HCT116 (cell line): ENCODE measurements around the gene ELN. TPM values are rescaled to one million over a fixed set of nuclear protein-coding genes. Genes with fewer than 3 reads are reported as not detected.

Experiments
- ATAC-seq: fragments of 200-7000 bp; cut with Tn5 transposase; 2 replicates; pipeline ENCODE4 v1.9.1; 2020; ENCODE audit warnings: mild to moderate bottlenecking, moderate library complexity
- BruUV-seq: library from RNA; stranded (reverse); fragments of 400-500 nt; replicated peaks from 2 replicates; lab custom pipeline; 2021; lab: Mats Ljungman, UMichigan
- CTCF ChIA-PET: fragments of 300-600 bp; sonication (Branson Sonifier 250); formaldehyde crosslinking; loops from one replicate; lab custom pipeline; 2021; ENCODE audit warnings: antibody characterized with exemption; lab: Charles Lee
- POLR2A ChIA-PET: fragments of 300-600, 350-600 bp; sonication (Branson Sonifier 250); formaldehyde crosslinking; loops from one replicate; lab custom pipeline; 2021; ENCODE audit warnings: antibody characterized with exemption; lab: Charles Lee
- RAD21 ChIA-PET, 2 experiments: fragments of 300-600 bp; sonication (Branson Sonifier 250); formaldehyde crosslinking; loops; one replicate each; lab custom pipeline; 2023; ENCODE audit warnings: low total read pairs in 2 of 2; ENCODE audit not compliant: uncharacterized antibody in 2 of 2, unreplicated experiment in 2 of 2, low non-redundant PET in 1 of 2; lab: Charles Lee
- DNase-seq: peaks from one replicate; pipeline ENCODE4 v3.0.0-alpha.2; 2010; ENCODE audit warnings: low read depth, low spot score
- H2AFZ ChIP-seq: fragments of 200-600 bp; shearing (Covaris generic), sonication (generic); 2 replicates; pipeline ENCODE4 v1.6.1; 2017; ENCODE audit warnings: low read depth, mixed run types, mixed read lengths, antibody characterized with exemption, low read length; ENCODE audit not compliant: poor library complexity, severe bottlenecking
- H3K27ac ChIP-seq: 2 replicates; pipeline ENCODE4 v1.5.1; 2012; ENCODE audit warnings: low read depth, low read length
- H3K27me3 ChIP-seq: fragments of 200-600 bp; sonication (generic); 2 replicates; pipeline ENCODE4 v1.6.1; 2016; ENCODE audit warnings: mixed run types, low read length, mixed read lengths; ENCODE audit not compliant: insufficient read depth
- H3K36me3 ChIP-seq, 2 experiments: fragments of 200-500 bp in 1 of 2; fragments of 200-600 bp in 1 of 2; sonication (Bioruptor generic) in 1 of 2; sonication (generic) in 1 of 2; 2 replicates each; pipeline versions ENCODE4 v1.5.1 to v1.6.1; 2014 to 2016; ENCODE audit warnings: low read length in 2 of 2, inconsistent platforms in 1 of 2, mixed read lengths in 1 of 2, mixed run types in 1 of 2; ENCODE audit not compliant: insufficient read depth in 2 of 2, control insufficient read depth in 1 of 2
- H3K4me1 ChIP-seq, 2 experiments: fragments of 200-600 bp in 1 of 2; sonication (generic) in 1 of 2; 2 replicates each; pipeline versions ENCODE4 v1.5.1 to v1.6.1; 2012 to 2017; ENCODE audit warnings: low read length in 2 of 2, inconsistent platforms in 1 of 2, mild to moderate bottlenecking in 1 of 2, mixed read lengths in 1 of 2, mixed run types in 1 of 2, moderate library complexity in 1 of 2; ENCODE audit not compliant: insufficient read depth in 2 of 2, control insufficient read depth in 1 of 2
- H3K4me2 ChIP-seq: fragments of 200-600 bp; sonication (generic); 2 replicates; pipeline ENCODE4 v1.6.1; 2017; ENCODE audit warnings: mixed run types, low read length, mixed read lengths
- H3K4me3 ChIP-seq, 2 experiments: fragments of 200-600 bp in 1 of 2; sonication (generic) in 1 of 2; replicated peaks in 1 of 2; 2 replicates each; pipeline ENCODE4 v1.5.1; 2011 to 2016; ENCODE audit warnings: low read length in 2 of 2, control low read depth in 1 of 2, low read depth in 1 of 2, mild to moderate bottlenecking in 1 of 2, mixed read lengths in 1 of 2, mixed run types in 1 of 2
- H3K79me2 ChIP-seq: fragments of 200-600 bp; sonication (generic); 2 replicates; pipeline ENCODE4 v1.6.1; 2017; ENCODE audit warnings: mild to moderate bottlenecking, mixed run types, low read length, moderate library complexity, mixed read lengths; ENCODE audit not compliant: insufficient read depth
- H3K9ac ChIP-seq: fragments of 200-600 bp; sonication (generic); 2 replicates; pipeline ENCODE4 v1.6.1; 2016; ENCODE audit warnings: low read length, mixed read lengths
- H3K9me2 ChIP-seq: fragments of 200-600 bp; sonication (generic), shearing (Covaris generic); 2 replicates; pipeline ENCODE4 v1.6.1; 2017; ENCODE audit warnings: mixed run types, mild to moderate bottlenecking, moderate library complexity; ENCODE audit not compliant: insufficient read depth
- H3K9me3 ChIP-seq, 2 experiments: fragments of 200-500 bp in 1 of 2; fragments of 200-600 bp in 1 of 2; sonication (Bioruptor generic) in 1 of 2; sonication (generic) in 1 of 2; 2 replicates each; pipeline ENCODE4 v1.6.1; 2014 to 2017; ENCODE audit warnings: low read length in 2 of 2, mixed read lengths in 2 of 2, inconsistent platforms in 1 of 2, low read depth in 1 of 2, mild to moderate bottlenecking in 1 of 2, mixed run types in 1 of 2, moderate library complexity in 1 of 2; ENCODE audit not compliant: control insufficient read depth in 1 of 2, insufficient read depth in 1 of 2
- H4K20me1 ChIP-seq: fragments of 200-600 bp; sonication (generic), shearing (Covaris generic); 2 replicates; pipeline ENCODE4 v1.6.1; 2017; ENCODE audit warnings: mixed run types, mild to moderate bottlenecking, moderate library complexity; ENCODE audit not compliant: insufficient read depth
- ATF3 ChIP-seq: IDR thresholded peaks from 2 replicates; pipeline ENCODE4 v1.6.1; 2012
- CBX3 ChIP-seq: IDR thresholded peaks from 2 replicates; pipeline ENCODE4 v1.6.1; 2012; ENCODE audit warnings: low read depth
- CEBPB ChIP-seq: IDR thresholded peaks from 2 replicates; pipeline ENCODE4 v1.6.1; 2012; ENCODE audit warnings: low read depth
- EGR1 ChIP-seq: IDR thresholded peaks from 2 replicates; pipeline ENCODE4 v1.6.1; 2012; ENCODE audit warnings: low read depth
- EZH2phosphoT487 ChIP-seq: fragments of 200-600 bp; IDR thresholded peaks from 2 replicates; pipeline ENCODE4 v1.6.1; 2018; ENCODE audit warnings: antibody characterized with exemption, borderline replicate concordance
- FOSL1 ChIP-seq: IDR thresholded peaks from 2 replicates; pipeline ENCODE4 v1.6.1; 2012; ENCODE audit warnings: low read depth
- JUND ChIP-seq: IDR thresholded peaks from 2 replicates; pipeline ENCODE4 v1.6.1; 2012
- MAX ChIP-seq: IDR thresholded peaks from 2 replicates; pipeline ENCODE4 v1.6.1; 2012
- POLR2A ChIP-seq: IDR thresholded peaks from 2 replicates; pipeline ENCODE4 v1.7.0; 2011; ENCODE audit warnings: borderline replicate concordance; ENCODE audit not compliant: insufficient read depth, insufficient read length; ENCODE audit errors: extremely low read depth
- POLR2AphosphoS5 ChIP-seq: IDR thresholded peaks from 2 replicates; pipeline ENCODE4 v1.6.1; 2011; ENCODE audit warnings: mild to moderate bottlenecking, low read depth, low read length, moderate library complexity
- RAD21 ChIP-seq: IDR thresholded peaks from 2 replicates; pipeline ENCODE4 v1.6.1; 2012; ENCODE audit warnings: low read depth, mild to moderate bottlenecking
- SIN3A ChIP-seq: IDR thresholded peaks from 2 replicates; pipeline ENCODE4 v1.6.1; 2012; ENCODE audit warnings: low read depth
- SP1 ChIP-seq: IDR thresholded peaks from 2 replicates; pipeline ENCODE4 v1.6.1; 2012; ENCODE audit warnings: low read depth
- YY1 ChIP-seq: IDR thresholded peaks from 2 replicates; pipeline ENCODE4 v1.6.1; 2011; ENCODE audit warnings: low read length, low read depth, moderate library complexity, mild to moderate bottlenecking; ENCODE audit not compliant: insufficient replicate concordance; ENCODE audit errors: extremely low read depth
- ZBTB33 ChIP-seq: IDR thresholded peaks from 2 replicates; pipeline ENCODE4 v1.6.1; 2011; ENCODE audit warnings: mild to moderate bottlenecking, low read length, moderate library complexity; ENCODE audit not compliant: insufficient replicate concordance; ENCODE audit errors: extremely low read depth
- ZNF274 ChIP-seq: fragments of 200-500 bp; sonication (Bioruptor generic); IDR thresholded peaks from 2 replicates; pipeline ENCODE4 v1.6.1; 2014; ENCODE audit warnings: mild to moderate bottlenecking, low read depth, low read length, inconsistent platforms
- intact Hi-C: fragments of 100-400 bp; cut with micrococcal nuclease; formaldehyde crosslinking; loops from 2 replicates; pipeline ENCODE4 v1.10.0; 2022
- total RNA-seq: library from RNA; stranded (reverse); gene quantifications from one replicate; pipeline ENCODE4 v1.2.1, GENCODE V29; 2021; ENCODE audit not compliant: unreplicated experiment
- TF ChIP-seq, protein P1 (sequence below), 3 experiments: fragments of 200-600 bp in 1 of 3; sonication (generic) in 1 of 3; IDR thresholded peaks in 2 of 3; conservative IDR thresholded peaks in 1 of 3; 2 replicates each; pipeline ENCODE4 v1.5.1; 2012 to 2017; ENCODE audit warnings: low read depth in 2 of 3, low read length in 2 of 3, antibody characterized with exemption in 1 of 3, borderline replicate concordance in 1 of 3, control low read depth in 1 of 3, mild to moderate bottlenecking in 1 of 3, mixed read lengths in 1 of 3, mixed run types in 1 of 3, moderate library complexity in 1 of 3; ENCODE audit not compliant: insufficient read depth in 1 of 3
- TF ChIP-seq, protein P2 (sequence below): IDR thresholded peaks from 2 replicates; pipeline ENCODE4 v1.6.1; 2012; ENCODE audit warnings: low read depth

Gene ELN
- total RNA-seq, 1 experiment from 2014 or later, result 0.17 TPM

GRCh38 chr7:74063646-74064045 is 35.7 kb downstream of the ELN start:
- ATAC-seq (no peak), DNase-seq (no peak)
- H3K9me2 ChIP-seq, result no peaks in the 10 kb centered on the region
- H3K27ac ChIP-seq, result no peak overlapping the region
- POLR2A ChIA-PET, result no interaction called here
- CTCF ChIA-PET, result no interaction called here
- H3K36me3 ChIP-seq, result no peaks in the 10 kb centered on the region
- intact Hi-C loops, result no loop called here
- peaks cover 21 to 49% of the 10 kb centered on the region in 2 experiments for H3K4me1 ChIP-seq
- no peaks in the 10 kb centered on the region; the same call in 1 of the 2 replicates for H3K27me3 ChIP-seq
- no peak overlapping the region for H3K4me3 ChIP-seq
- no peak overlapping the region for H3K9ac ChIP-seq
- H3K9me3 ChIP-seq, result no peaks in the 10 kb centered on the region
- RAD21 ChIA-PET, result no interaction called here
- TF ChIP-seq SP1 (no peak), ZBTB33 (no peak), SIN3A (no peak), POLR2A (no peak), YY1 (no peak), CBX3 (no peak), CEBPB (no peak), EZH2phosphoT487 (no peak), FOSL1 (no peak), ATF3 (no peak), POLR2AphosphoS5 (no peak), RAD21 (no peak), ZNF274 (no peak), JUND (no peak), MAX (no peak), EGR1 (no peak)
- TF ChIP-seq, protein P1, sequence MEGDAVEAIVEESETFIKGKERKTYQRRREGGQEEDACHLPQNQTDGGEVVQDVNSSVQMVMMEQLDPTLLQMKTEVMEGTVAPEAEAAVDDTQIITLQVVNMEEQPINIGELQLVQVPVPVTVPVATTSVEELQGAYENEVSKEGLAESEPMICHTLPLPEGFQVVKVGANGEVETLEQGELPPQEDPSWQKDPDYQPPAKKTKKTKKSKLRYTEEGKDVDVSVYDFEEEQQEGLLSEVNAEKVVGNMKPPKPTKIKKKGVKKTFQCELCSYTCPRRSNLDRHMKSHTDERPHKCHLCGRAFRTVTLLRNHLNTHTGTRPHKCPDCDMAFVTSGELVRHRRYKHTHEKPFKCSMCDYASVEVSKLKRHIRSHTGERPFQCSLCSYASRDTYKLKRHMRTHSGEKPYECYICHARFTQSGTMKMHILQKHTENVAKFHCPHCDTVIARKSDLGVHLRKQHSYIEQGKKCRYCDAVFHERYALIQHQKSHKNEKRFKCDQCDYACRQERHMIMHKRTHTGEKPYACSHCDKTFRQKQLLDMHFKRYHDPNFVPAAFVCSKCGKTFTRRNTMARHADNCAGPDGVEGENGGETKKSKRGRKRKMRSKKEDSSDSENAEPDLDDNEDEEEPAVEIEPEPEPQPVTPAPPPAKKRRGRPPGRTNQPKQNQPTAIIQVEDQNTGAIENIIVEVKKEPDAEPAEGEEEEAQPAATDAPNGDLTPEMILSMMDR (IDR thresholded peaks at IDR 0.05 in 2 of 3, conservative IDR thresholded peaks at IDR 0.05 in 1 of 3; ENCODE audit: borderline replicate concordance in 1 of 3, insufficient read depth in 1 of 3, low read depth in 2 of 3, low read length in 2 of 3), result no peak
- TF ChIP-seq, protein P2, sequence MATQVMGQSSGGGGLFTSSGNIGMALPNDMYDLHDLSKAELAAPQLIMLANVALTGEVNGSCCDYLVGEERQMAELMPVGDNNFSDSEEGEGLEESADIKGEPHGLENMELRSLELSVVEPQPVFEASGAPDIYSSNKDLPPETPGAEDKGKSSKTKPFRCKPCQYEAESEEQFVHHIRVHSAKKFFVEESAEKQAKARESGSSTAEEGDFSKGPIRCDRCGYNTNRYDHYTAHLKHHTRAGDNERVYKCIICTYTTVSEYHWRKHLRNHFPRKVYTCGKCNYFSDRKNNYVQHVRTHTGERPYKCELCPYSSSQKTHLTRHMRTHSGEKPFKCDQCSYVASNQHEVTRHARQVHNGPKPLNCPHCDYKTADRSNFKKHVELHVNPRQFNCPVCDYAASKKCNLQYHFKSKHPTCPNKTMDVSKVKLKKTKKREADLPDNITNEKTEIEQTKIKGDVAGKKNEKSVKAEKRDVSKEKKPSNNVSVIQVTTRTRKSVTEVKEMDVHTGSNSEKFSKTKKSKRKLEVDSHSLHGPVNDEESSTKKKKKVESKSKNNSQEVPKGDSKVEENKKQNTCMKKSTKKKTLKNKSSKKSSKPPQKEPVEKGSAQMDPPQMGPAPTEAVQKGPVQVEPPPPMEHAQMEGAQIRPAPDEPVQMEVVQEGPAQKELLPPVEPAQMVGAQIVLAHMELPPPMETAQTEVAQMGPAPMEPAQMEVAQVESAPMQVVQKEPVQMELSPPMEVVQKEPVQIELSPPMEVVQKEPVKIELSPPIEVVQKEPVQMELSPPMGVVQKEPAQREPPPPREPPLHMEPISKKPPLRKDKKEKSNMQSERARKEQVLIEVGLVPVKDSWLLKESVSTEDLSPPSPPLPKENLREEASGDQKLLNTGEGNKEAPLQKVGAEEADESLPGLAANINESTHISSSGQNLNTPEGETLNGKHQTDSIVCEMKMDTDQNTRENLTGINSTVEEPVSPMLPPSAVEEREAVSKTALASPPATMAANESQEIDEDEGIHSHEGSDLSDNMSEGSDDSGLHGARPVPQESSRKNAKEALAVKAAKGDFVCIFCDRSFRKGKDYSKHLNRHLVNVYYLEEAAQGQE, result no peak
- no peak overlapping the region for H3K4me2 ChIP-seq
- BruUV-seq, result no TSS peak
- no peak overlapping the region for H2AFZ ChIP-seq
- H3K79me2 ChIP-seq, result no peaks in the 10 kb centered on the region
- H4K20me1 ChIP-seq, result no peaks in the 10 kb centered on the region
